Measurements from ENCODE around the gene ASB17.
"Not testable (repeated sequence)": the region's sequence is repeated elsewhere in the genome, so short reads cannot be mapped to it uniquely, and the experiment has no call there.

The ASB17 gene

DNA sequence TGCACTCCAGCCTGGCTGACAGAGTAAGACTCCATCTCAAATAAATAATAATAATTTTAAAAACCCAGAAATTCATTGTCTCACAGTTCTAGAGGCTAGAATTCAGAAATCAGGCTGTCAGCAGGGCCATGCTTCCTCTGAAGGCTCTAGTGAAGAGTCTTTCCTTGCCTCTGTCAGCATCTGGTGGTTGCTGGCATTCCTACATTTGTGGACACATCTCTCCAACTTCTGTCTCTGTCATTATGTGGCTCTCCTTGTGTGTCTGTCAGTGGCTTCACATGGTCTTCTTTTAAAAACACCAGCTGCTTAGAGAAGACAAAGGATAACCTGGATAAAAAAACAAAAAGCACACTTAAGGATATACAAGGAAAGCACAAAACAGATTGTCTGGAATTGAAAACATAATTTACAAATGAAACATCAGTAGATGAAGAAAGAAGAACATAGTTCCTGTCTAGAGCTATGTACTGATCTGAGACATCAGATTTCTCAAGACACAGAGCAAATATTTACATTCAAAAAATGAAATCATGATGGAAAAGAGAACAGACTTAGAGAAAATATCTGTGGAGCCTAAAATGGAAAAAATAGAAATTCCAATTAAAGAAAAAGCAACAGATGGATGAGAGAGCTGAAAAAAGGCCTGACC, 32.7 kb upstream of the ASB17 start:
- in situ Hi-C loops (cut with HindIII; ENCODE audit: low pct_ligation_motif_present, low sequenced_read_pairs), result no loop called here
- TF ChIP-seq, protein P1, sequence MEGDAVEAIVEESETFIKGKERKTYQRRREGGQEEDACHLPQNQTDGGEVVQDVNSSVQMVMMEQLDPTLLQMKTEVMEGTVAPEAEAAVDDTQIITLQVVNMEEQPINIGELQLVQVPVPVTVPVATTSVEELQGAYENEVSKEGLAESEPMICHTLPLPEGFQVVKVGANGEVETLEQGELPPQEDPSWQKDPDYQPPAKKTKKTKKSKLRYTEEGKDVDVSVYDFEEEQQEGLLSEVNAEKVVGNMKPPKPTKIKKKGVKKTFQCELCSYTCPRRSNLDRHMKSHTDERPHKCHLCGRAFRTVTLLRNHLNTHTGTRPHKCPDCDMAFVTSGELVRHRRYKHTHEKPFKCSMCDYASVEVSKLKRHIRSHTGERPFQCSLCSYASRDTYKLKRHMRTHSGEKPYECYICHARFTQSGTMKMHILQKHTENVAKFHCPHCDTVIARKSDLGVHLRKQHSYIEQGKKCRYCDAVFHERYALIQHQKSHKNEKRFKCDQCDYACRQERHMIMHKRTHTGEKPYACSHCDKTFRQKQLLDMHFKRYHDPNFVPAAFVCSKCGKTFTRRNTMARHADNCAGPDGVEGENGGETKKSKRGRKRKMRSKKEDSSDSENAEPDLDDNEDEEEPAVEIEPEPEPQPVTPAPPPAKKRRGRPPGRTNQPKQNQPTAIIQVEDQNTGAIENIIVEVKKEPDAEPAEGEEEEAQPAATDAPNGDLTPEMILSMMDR (IDR thresholded peaks at IDR 0.05; ENCODE audit: low read depth, low read length, missing control alignments), result peak; percentile 20
- Histone ChIP-seq H3K27ac (peak overlapping the region; percentile 79), H3K4me3 (ENCODE audit: low read depth, low read length) (no peak overlapping the region), H3K36me3 (replicated peaks) (no peaks in the 10 kb centered on the region), H3K27me3 (replicated peaks) (no peaks in the 10 kb centered on the region)
- DNase-seq, result no peak

DNA sequence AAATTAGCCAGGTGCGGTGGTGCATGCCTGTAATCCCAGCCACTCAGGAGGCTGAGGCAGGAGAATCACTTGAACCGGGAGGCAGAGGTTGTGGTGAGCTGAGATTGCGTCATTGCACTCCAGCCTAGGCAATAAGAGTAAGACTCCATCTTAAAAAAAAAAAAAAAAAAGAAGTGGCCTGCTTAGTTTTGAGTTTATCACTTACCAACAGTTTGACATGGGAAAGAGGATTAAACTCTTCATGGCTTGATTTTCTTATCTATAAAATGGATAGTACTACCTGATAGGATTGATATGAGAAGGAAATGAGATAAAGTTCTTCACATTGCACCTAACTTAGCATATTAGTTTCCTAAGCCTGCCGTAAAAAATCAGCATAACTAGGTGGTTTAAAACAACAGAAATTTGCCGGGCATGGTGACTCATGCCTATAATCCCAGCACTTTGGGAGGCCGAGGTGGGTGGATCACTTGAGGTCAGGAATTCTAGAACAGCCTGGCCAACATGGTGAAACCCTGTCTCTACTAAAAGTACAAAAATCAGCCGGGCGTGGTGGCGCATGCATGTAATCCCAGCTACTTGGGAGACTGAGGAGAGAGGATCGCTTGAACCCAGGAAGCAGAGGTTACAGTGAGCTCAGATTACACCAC, 32.0 kb upstream of the ASB17 start:
- peak; percentile 86 for DNase-seq

DNA sequence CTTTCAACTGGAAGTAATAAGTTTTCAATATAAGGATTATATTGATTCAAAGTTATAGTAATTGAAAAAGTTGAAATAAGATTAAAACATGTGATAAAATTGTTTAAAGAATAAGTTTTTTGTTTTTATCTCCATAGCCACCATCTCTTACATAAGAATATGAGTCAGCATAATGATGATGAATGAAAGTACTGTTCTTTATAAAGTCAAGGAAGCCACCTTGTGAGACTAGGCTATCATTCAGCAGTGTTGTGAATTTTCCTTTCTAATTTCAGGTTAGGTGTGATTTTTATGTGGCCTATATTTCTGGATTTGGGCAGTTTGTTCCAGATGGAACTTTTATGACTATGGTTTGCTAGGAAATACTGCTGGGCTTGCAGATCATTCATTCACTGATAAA, 22.4 kb upstream of the ASB17 start:
- no peak for DNase-seq
- H3K36me3 ChIP-seq (replicated peaks), result no peaks in the 10 kb centered on the region
- TF ChIP-seq, protein P1 (IDR thresholded peaks at IDR 0.05; ENCODE audit: low read depth, low read length, missing control alignments), result no peak
- no peaks in the 10 kb centered on the region for H3K27me3 ChIP-seq (replicated peaks)
- H3K27ac ChIP-seq, result no peak overlapping the region
- in situ Hi-C loops (cut with HindIII; ENCODE audit: low pct_ligation_motif_present, low sequenced_read_pairs), result no loop called here
- no peak overlapping the region for H3K4me3 ChIP-seq (ENCODE audit: low read depth, low read length)

More for the DNA sequence above, 32.0 kb upstream of the ASB17 start:
- H3K4me3 ChIP-seq (ENCODE audit: low read depth, low read length); H3K36me3 ChIP-seq (replicated peaks); in situ Hi-C loops (cut with HindIII; ENCODE audit: low pct_ligation_motif_present, low sequenced_read_pairs); H3K27me3 ChIP-seq (replicated peaks): not testable (repeated sequence)
- H3K27ac ChIP-seq, result peak overlapping the region; percentile 79

DNA sequence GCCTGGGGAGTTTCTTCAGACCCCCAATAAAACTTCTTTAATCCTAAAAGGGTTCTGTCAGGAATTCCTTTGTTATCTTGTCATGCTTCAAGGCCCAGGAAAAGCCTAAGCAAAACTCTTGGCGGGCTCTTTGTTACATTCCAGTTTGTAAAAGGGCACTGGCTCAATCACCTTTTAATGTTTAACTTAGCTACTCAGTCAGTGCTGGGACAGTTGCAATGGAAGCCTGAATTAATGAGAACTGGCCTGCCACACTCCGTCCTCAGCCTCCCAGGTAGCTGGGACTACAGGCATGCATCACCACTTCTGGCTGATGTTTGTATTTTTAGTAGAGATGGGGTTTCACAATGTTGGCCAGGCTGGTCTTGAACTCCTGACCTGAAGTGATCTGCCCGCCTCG, 21.3 kb upstream of the ASB17 start:
- H3K4me3 ChIP-seq (ENCODE audit: low read depth, low read length), result no peak overlapping the region
- no peaks in the 10 kb centered on the region for H3K36me3 ChIP-seq (replicated peaks)
- DNase-seq, result no peak
- H3K27me3 ChIP-seq (replicated peaks), result no peaks in the 10 kb centered on the region
- TF ChIP-seq, protein P1 (IDR thresholded peaks at IDR 0.05; ENCODE audit: low read depth, low read length, missing control alignments), result no peak
- in situ Hi-C loops (cut with HindIII; ENCODE audit: low pct_ligation_motif_present, low sequenced_read_pairs), result no loop called here
- H3K27ac ChIP-seq, result no peak overlapping the region

DNA sequence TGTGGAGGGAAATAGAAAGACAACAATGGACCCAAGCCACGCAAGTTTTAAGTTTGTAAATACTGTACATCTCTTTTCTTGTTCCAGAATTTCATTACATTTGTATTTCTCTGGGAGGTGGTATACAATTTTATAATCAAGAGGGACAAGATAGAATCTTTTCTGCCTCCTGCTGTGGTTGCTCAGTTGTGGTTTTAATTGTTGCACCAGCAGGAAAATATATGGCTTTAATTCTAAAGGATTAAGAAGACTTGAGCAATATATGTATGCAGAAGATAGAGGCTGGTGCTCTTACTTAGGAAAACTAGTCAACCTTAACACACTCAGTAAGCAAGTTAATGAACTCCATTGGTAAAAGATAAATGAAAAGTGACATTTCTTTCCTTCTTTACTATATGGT, 19.8 kb upstream of the ASB17 start:
- H3K27me3 ChIP-seq (replicated peaks), result no peaks in the 10 kb centered on the region
- no peak overlapping the region for H3K27ac ChIP-seq
- no peaks in the 10 kb centered on the region for H3K36me3 ChIP-seq (replicated peaks)
- in situ Hi-C loops (cut with HindIII; ENCODE audit: low pct_ligation_motif_present, low sequenced_read_pairs), result no loop called here
- DNase-seq, result no peak
- H3K4me3 ChIP-seq (ENCODE audit: low read depth, low read length), result no peak overlapping the region
- TF ChIP-seq, protein P1 (IDR thresholded peaks at IDR 0.05; ENCODE audit: low read depth, low read length, missing control alignments), result no peak

DNA sequence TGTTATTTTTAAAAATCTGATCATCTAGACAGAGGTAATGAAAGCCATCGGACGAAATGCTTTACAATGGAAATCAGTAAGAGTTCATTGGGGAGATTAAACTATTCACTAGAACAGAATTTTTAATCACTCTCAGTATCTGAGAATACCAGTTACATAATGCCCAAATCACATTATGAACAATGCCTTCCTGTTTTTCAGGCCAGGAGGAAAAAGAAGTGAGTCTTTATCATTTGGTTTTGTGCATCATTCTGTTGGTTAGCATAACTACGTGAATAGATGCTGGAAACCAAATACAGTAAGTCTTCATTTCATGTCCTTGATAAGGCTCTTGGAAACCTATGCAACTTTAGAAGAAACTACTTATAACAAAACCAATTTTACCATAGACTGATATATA, 18.0 kb upstream of the ASB17 start:
- no peaks in the 10 kb centered on the region for H3K27me3 ChIP-seq (replicated peaks)
- TF ChIP-seq, protein P1 (IDR thresholded peaks at IDR 0.05; ENCODE audit: low read depth, low read length, missing control alignments), result no peak
- in situ Hi-C loops (cut with HindIII; ENCODE audit: low pct_ligation_motif_present, low sequenced_read_pairs), result no loop called here
- no peak for DNase-seq
- H3K36me3 ChIP-seq (replicated peaks), result no peaks in the 10 kb centered on the region
- no peak overlapping the region for H3K27ac ChIP-seq
- H3K4me3 ChIP-seq (ENCODE audit: low read depth, low read length), result no peak overlapping the region

DNA sequence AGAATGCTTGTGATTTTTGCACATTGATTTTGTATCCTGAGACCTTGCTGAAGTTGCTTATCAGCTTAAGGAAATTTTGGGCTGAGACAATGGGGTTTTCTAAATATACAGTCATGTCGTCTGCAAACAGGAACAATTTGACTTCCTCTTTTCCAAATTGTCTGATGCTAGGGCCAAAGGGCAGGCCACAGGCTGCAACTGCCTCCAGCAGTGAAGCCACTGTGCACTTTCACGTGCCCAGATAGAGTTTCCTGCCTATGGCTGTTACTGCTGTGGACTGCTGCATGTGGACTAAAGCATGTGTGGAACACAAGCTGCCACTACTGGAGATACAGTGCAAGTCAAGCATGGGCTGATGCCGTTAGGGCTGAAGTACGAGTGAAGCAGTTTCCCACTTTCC, 10.8 kb upstream of the ASB17 start:
- H3K4me3 ChIP-seq (ENCODE audit: low read depth, low read length); H3K27ac ChIP-seq; in situ Hi-C loops (cut with HindIII; ENCODE audit: low pct_ligation_motif_present, low sequenced_read_pairs): not testable (repeated sequence)

More for the DNA sequence above, 10.8 kb upstream of the ASB17 start:
- H3K27me3 ChIP-seq (replicated peaks); DNase-seq; H3K36me3 ChIP-seq (replicated peaks): not testable (repeated sequence)
